Spleen (tissue), 7 donors: ENCODE measurements around the gene ALX4.

Experiments
- POLR2A ChIP-seq, 3 donors: fragments of 450-650 bp; IDR thresholded peaks; one replicate each; pipeline ENCODE4 v1.5.1; 2017; ENCODE audit warnings: antibody characterized with exemption in 3 of 3, mild to moderate bottlenecking in 1 of 3
- POLR2AphosphoS5 ChIP-seq, 3 donors: sonication (generic); formaldehyde crosslinking; IDR thresholded peaks; one replicate each; pipeline ENCODE4 v1.5.1; 2017; ENCODE audit warnings: antibody characterized with exemption in 3 of 3
- TF ChIP-seq, protein P1 (sequence below), 11 experiments: fragments of 200-600 bp in 7 of 11; fragments of 450-650 bp in 4 of 11; sonication (generic) in 4 of 11; IDR thresholded peaks in 8 of 11; conservative IDR thresholded peaks in 3 of 11; 1 replicate in 7 of 11; 2 replicates in 4 of 11; pipeline versions ENCODE4 v1.4.0 to v1.8.0; 2016 to 2021; ENCODE audit warnings: antibody characterized with exemption in 11 of 11, inconsistent platforms in 4 of 11, mild to moderate bottlenecking in 1 of 11
- donor health status: DM: no; HTN: no; CAD: no; lungs with moderate emphysema.
- donor health status: DM: no; HTN: no; CAD: no.
- donor health status: DM: no; HTN: no; CAD: no.

- TF ChIP-seq, protein P1, sequence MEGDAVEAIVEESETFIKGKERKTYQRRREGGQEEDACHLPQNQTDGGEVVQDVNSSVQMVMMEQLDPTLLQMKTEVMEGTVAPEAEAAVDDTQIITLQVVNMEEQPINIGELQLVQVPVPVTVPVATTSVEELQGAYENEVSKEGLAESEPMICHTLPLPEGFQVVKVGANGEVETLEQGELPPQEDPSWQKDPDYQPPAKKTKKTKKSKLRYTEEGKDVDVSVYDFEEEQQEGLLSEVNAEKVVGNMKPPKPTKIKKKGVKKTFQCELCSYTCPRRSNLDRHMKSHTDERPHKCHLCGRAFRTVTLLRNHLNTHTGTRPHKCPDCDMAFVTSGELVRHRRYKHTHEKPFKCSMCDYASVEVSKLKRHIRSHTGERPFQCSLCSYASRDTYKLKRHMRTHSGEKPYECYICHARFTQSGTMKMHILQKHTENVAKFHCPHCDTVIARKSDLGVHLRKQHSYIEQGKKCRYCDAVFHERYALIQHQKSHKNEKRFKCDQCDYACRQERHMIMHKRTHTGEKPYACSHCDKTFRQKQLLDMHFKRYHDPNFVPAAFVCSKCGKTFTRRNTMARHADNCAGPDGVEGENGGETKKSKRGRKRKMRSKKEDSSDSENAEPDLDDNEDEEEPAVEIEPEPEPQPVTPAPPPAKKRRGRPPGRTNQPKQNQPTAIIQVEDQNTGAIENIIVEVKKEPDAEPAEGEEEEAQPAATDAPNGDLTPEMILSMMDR (IDR thresholded peaks at IDR 0.05 in 8 of 11, conservative IDR thresholded peaks at IDR 0.05 in 3 of 11) = no peak
- TF ChIP-seq POLR2A (IDR thresholded peaks at IDR 0.05) (no peak), POLR2AphosphoS5 (IDR thresholded peaks at IDR 0.05) (no peak)
Observed at GRCh38 chr11:44339530-44339883, 29.6 kb upstream of the ALX4 start.
